Activated CD4-positive, CD25-positive, alpha-beta regulatory T cell treated with anti-CD3 and anti-CD28 coated beads, Interleukin-2, amount 50 U/mL, for 72 hours (primary cell): Measurements from ENCODE around the gene KCNH4.
A peak's percentile ranks its signal among the peaks of the same experiment; 100 is the strongest.
"Not testable (repeated sequence)": the region's sequence is repeated elsewhere in the genome, so short reads cannot be mapped to it uniquely, and the experiment has no call there.

Experiments used
- DNase-seq: peaks from one replicate; pipeline ENCODE4 v3.0.0; 2021

KCNH4 gene

GRCh38 chr17:42193969-42194899, 13.3 kb upstream of the KCNH4 start, which contains the start of gene GHDC:
GHDC (minus strand) TSS chr17:42194494; CDS start chr17:42193581, 913 bp downstream.
- peak; percentile 74 for DNase-seq

GRCh38 chr17:42193216-42193968, 12.4 kb upstream of the KCNH4 start:
- DNase-seq, result no peak

- no peak for DNase-seq
These were observed 11.5 kb upstream of the KCNH4 start for GRCh38 chr17:42192189-42193126.

DNA sequence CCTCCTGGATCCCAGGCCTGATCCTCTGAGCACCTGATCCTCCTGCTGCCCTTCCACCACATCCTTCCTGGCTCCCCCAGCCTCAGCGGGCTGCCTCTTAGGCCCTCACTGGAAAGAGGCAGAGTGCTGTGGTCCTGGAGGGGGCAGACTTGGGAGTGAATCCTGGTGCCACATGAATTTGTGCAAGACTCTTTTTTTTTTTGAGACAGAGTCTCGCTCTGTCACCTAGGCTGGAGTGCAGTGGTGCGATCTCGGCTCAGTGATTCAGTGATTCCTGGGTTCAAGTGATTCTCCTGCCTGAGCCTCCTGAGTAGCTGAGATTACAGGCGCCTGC, 10.3 kb upstream of the KCNH4 start:
- DNase-seq, result no peak

DNA sequence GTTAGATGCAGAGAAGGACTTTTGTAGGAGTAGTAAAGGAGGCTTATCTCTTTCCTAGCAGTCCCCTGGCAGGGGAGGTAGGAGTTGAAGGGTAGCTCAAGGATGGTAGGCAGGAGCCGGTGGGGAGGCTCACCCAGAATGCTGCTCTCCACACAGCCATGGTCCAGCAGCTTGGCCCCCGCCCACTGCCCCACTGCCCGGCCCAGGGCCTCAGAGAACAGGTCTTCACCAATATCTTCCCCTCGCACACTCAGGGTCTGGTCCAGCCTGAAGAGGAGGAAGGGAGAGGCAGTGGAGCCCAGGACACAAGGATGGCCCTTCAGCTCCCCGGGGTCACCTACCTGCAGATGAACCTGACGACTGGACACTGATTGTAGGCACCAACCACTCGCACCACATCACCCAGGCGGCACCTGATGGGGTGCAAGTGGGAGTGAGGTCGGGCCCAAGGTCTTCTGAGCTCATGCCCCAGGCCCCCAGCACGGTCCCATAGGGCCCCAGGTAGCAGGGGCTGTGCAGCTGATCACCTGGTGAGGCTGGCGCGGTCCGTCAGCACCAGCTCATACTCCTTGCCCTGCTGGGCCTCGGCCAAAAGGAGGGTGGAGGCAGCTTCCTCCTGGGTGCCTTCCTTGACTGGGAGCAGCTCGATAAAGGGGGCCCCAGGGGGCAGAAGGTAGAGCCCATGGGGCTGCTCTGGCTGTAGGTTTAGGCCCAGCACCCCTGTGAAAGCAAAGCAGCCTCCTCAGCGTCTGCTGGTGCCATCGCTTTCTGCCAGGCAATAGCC, 9.7 kb upstream of the KCNH4 start:
- no peak for DNase-seq

DNA sequence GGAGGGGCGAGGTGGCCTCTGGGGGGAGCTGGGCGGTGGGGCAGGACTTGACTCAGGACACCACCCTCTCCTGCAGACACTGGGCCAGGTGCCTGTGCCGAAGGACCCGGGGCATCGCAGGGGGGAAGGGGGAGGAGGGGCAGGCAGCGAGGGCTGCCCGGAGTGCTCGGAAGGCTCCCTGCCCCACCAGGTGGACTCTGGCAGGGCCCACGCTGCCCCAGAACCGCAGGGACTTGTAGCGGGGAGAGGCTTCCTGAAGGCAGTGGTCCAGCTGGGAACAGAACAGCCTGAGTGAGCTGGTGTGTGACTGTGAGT, 8.7 kb upstream of the KCNH4 start:
- no peak for DNase-seq

DNA sequence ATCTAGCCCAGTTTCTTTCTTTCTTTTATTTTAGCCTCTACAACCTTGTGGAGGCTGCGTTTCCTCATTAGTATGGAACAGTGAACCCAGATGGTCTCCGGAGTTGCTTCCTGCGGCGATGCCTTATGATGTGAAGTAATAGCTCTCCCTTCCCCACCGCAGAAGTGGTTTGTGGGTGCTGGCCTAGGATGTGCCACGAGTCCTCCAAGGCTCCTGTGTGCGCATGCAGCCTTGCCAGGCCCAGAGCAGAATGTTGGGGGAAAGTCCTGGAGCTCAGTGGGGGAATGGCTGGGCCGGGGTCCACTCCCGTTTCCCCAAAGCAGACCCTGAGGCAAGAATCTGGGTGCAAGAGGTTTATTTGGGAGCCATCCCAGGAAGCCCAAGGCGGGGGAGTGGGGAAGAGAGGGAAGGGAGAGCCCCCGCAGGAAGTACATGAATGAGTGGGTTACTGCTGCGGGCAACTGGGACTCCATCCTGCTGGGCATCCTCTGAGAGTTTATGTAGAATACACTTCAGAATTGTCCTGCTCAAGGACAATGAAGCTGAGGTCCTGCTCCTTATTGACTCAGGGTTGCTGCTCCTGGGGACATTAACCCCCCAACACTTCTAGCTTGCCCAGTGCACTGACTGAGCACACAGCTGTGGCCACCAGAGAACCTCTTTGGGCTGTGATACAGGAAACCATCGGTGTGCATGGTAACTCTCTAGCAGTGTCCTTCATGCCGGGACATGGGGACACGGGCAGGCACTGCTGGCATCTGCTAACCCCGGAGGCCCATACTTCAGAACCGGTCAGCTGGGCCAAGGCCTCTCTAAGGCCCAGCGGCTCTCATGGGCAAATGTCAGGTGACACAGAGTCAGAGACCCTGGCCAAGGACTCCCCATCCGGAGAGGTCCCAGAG, 8.1 kb upstream of the KCNH4 start:
- DNase-seq, result no peak

DNA sequence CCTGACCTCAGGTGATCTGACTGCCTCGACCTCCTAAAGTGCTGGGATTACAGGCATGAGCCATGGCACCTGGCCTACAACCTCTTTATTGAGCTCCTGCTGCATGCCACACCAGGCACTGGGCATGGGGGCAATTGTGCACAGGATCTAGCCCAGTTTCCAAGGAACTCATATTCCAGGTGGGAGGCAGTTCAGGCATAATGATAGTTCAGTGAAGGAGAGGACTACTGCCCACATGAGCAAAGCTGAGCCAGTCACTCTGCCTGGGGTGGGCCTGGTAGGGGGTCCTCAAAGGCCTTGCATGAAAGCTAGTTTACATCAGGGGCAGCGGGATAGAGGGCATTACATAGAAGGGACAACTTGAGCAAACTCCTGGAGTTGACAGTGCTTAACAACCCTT, 6.9 kb upstream of the KCNH4 start:
- DNase-seq, result no peak

DNA sequence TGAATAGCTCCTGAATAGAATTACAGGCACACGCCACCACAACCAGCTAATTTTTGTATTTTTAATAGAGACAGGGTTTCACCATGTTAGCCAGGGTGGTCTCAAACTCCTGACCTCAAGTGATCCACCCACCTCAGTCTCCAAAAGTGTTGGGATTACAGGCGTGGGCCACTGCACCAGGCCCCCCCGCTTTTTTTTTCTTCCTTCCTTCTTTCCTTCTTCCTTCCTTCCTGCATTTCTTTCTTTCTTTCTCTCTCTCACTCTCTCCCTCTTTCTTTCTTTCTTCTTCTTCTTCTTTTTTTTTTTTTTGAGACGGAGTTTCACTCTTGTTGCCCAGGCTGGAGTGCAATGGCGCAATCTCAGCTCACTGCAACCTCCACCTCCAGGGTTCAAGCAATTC, 5.2 kb upstream of the KCNH4 start:
- DNase-seq, result not testable (repeated sequence)

DNA sequence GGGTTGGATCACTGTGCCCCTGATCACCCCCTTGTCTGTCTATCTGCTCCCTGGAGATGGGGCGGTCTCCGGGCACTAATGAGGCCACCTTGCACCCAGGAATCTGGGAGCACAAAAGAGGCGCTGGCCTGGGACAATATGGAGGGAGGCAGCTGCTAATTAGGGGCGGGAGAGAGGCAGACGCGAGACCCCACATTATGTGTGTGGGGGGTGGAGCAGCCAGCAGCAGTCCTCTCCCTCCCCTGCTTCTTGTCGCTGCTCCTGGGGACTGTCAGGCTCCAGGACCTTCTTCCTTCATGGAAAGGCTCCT, 4.6 kb upstream of the KCNH4 start:
- no peak for DNase-seq

DNA sequence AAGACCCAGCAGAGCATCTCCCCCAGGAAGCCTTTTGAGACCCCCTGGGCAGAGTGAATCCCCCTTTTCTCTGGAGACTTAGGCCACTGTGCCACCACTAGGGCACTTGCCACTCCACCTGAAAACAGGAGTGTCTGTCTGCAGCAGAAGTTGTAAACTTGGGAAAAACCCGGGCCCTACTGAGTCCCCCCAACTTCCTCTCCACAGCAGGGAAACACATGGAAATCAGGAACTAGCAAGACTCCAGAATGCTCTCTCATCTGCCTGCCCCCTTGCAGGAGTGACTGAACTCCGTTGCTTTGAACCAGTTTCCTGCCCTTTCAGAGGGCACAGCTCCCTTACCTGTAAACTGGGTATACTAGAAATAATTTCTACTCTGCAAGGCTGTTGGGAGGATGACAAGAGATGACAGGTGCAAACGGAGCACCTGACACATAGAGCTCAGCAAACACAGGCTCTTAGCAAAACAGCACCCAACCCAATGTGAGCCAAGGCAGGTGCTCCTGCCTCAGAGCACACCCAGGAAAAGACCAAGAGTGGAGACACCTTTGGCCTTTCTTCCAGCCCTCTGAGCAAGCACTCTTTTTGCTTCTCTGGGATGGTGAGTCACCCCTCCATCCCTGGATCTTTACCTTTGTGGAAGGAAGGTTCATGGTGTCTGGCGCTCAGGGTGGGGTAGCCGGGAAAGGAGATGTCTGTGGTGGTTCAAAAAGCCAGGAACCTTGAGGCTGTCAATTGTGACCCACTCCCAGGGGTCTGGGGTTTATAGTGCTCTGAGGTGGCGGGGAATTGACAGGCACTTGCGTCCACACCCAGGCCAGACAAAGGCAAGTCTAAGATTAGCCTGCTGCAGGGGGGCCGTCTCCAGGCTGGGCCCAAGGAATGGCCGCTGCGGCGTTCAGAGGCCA, 4.0 kb upstream of the KCNH4 start, which contains the start of gene HCRT:
Gene HCRT (minus strand): TSS at position 740 of the 908 bp plus-strand sequence. CDS start 87 bp downstream, at position 653.
- no peak for DNase-seq

- DNase-seq, result peak; percentile 90
These were observed 3.1 kb upstream of the KCNH4 start for GRCh38 chr17:42183741-42184711.

GRCh38 chr17:42182927-42183734, 2.2 kb upstream of the KCNH4 start:
- DNase-seq, result no peak

DNA sequence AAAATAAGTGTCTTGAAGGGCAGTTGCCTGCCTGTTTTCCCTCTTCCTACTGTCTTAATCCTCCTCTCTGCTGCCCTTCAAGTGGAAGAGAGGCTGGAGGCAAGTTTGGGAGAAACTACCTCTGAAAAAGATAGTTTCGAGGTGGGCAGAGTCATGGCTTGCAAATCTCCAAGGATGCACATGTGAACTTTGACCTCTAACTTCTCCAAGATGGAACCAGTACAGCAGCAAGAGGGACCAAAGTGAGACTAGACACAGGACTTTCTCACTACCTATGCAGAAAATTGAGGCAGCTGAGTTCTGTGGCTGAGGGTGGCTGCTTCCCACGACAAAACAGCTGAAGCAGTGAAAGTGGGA, 887 bp upstream of the KCNH4 start:
- DNase-seq, result no peak

DNA sequence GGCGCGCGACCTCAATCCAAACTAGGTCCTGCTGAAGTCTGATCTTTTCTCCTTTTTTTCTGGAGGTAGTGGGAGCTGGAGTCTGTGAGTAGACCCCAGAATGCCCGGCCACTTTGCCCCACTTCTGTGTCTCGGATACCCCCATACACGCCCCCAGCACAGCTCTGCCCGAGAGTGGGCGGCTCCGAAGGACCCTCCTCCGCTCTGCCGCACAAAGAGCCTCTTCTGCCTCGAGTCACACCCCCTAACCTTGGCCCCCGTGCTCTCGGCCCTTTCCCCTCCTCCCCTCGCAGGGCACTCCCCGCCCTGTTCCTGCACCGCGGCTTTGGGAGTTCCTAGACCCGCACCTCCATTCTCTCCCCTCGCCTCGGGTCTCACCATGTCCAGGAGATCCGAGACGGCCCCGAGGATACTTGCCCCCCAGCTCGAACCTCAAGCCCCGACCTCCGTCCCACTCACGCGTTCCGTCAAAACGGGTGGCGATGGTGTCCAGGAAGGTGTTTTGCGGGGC, 476 bp downstream of the KCNH4 start:
- DNase-seq, result no peak

GRCh38 chr17:42179911-42180410, 981 bp downstream of the KCNH4 start:
- no peak for DNase-seq

- DNase-seq, result no peak
These were observed 1.6 kb downstream of the KCNH4 start for GRCh38 chr17:42179335-42179734.

DNA sequence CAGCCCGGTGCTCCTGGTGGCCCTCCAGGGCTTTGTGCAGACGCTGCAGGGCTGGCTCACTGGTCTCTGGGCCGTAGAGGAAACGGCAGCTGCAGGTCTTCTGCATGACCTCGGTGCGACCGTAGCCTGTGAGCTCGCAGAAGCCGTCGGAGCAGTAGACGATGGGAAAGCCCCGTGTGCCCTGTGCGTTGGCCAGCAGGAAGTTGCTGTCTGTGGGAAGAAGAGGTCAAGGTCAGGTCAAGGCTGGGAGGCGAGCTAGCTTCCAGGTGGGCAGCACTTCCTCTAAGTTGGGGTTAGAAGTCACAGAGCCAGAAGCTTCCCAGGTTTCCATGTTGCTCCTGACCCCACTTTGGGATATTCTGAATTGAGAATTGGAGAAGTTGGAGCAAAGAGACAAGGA, 2.1 kb downstream of the KCNH4 start:
- peak; percentile 49 for DNase-seq
